HG03442 (cell line): ENCODE measurements around the gene MGME1.

ENCODE experiments used
- ATAC-seq: cut with Tn5 transposase; IDR thresholded peaks from one replicate; pipeline ENCODE4 v1.9.1; 2021; ENCODE audit warnings: mild to moderate bottlenecking, moderate library complexity; ENCODE audit not compliant: unreplicated experiment

The MGME1 gene

GRCh38 chr20:17968366-17969277, at the start of gene MGME1, which contains the start of gene SNX5:
Gene MGME1, plus strand, starts transcription at chr20:17969018. Its CDS starts 842 bp downstream, at chr20:17969860.
Gene SNX5, minus strand, starts transcription at chr20:17968794. Its CDS starts 369 bp downstream, at chr20:17968425.
- peak; percentile 85 for ATAC-seq

GRCh38 chr20:17919149-17919548, 49.7 kb upstream of the MGME1 start:
- no peak for ATAC-seq

- ATAC-seq: no peak
These were observed 47.0 kb upstream of the MGME1 start for GRCh38 chr20:17921774-17922173.

GRCh38 chr20:17925141-17925939, 43.5 kb upstream of the MGME1 start:
- ATAC-seq: no peak

- ATAC-seq: no peak
These were observed 42.9 kb upstream of the MGME1 start for GRCh38 chr20:17925940-17926300.

- ATAC-seq: no peak
These were observed 40.6 kb upstream of the MGME1 start for GRCh38 chr20:17928211-17928611.

- ATAC-seq: no peak
These were observed 40.0 kb upstream of the MGME1 start for GRCh38 chr20:17928633-17929311.

GRCh38 chr20:17931513-17931912, 37.3 kb upstream of the MGME1 start:
- no peak for ATAC-seq

GRCh38 chr20:17932396-17932795, 36.4 kb upstream of the MGME1 start:
- ATAC-seq: no peak

GRCh38 chr20:17933121-17933520, 35.7 kb upstream of the MGME1 start:
- ATAC-seq: no peak

GRCh38 chr20:17933711-17934110, 35.1 kb upstream of the MGME1 start:
- no peak for ATAC-seq

- no peak for ATAC-seq
These were observed 34.5 kb upstream of the MGME1 start for GRCh38 chr20:17934141-17934862.

- ATAC-seq: no peak
These were observed 33.6 kb upstream of the MGME1 start for GRCh38 chr20:17935186-17935585.

- no peak for ATAC-seq
These were observed 33.1 kb upstream of the MGME1 start for GRCh38 chr20:17935761-17936160.

- no peak for ATAC-seq
These were observed 32.5 kb upstream of the MGME1 start for GRCh38 chr20:17936286-17936760.

- ATAC-seq: no peak
These were observed 31.8 kb upstream of the MGME1 start for GRCh38 chr20:17936761-17937732.

GRCh38 chr20:17938871-17939619, 29.8 kb upstream of the MGME1 start:
- peak; percentile 82 for ATAC-seq

GRCh38 chr20:17939622-17940223, 29.1 kb upstream of the MGME1 start:
- no peak for ATAC-seq
